Fibroblast of pulmonary artery (primary cell): ENCODE data around the gene PTPRO.

Experiments
- DNase-seq: peaks from one replicate; pipeline ENCODE4 v3.0.0-alpha.2; 2010; ENCODE audit warnings: low read depth
- H3K4me3 ChIP-seq: replicated peaks from 2 replicates; pipeline ENCODE4 v1.5.1; 2011; ENCODE audit warnings: low read depth, mild to moderate bottlenecking, control low read depth, low read length, moderate library complexity
- CTCF ChIP-seq: IDR thresholded peaks from 2 replicates; pipeline ENCODE4 v1.5.1; 2011; ENCODE audit warnings: mild to moderate bottlenecking, control low read depth, low read length, inconsistent platforms; ENCODE audit errors: missing control alignments

The PTPRO gene

GRCh38 chr12:15636060-15636890 lies 314.0 kb downstream of the PTPRO start:
- DNase-seq, result no peak
- no peak for TF ChIP-seq CTCF
- no peak overlapping the region for H3K4me3 ChIP-seq

GRCh38 chr12:15638231-15638630 lies 315.9 kb downstream of the PTPRO start:
- H3K4me3 ChIP-seq, result no peak overlapping the region
- no peak for TF ChIP-seq CTCF
- DNase-seq, result no peak

- no peak overlapping the region for H3K4me3 ChIP-seq
- TF ChIP-seq CTCF, result no peak
- peak; percentile 37 for DNase-seq
Observed at GRCh38 chr12:15644700-15645099, 322.4 kb downstream of the PTPRO start.

GRCh38 chr12:15646581-15646980 lies 324.3 kb downstream of the PTPRO start:
- no peak overlapping the region for H3K4me3 ChIP-seq
- TF ChIP-seq CTCF, result no peak
- DNase-seq, result no peak
